HG02870 (cell line): ENCODE results near the gene LDLRAD2.
A peak's percentile ranks its signal among the peaks of the same experiment; 100 is the strongest.
"Not testable (repeated sequence)": the region's sequence is repeated elsewhere in the genome, so short reads cannot be mapped to it uniquely, and the experiment has no call there.

Experiments used
- ATAC-seq: cut with Tn5 transposase; IDR thresholded peaks from one replicate; pipeline ENCODE4 v1.9.1; 2021; ENCODE audit warnings: mild to moderate bottlenecking, moderate library complexity; ENCODE audit not compliant: unreplicated experiment

Gene LDLRAD2

DNA sequence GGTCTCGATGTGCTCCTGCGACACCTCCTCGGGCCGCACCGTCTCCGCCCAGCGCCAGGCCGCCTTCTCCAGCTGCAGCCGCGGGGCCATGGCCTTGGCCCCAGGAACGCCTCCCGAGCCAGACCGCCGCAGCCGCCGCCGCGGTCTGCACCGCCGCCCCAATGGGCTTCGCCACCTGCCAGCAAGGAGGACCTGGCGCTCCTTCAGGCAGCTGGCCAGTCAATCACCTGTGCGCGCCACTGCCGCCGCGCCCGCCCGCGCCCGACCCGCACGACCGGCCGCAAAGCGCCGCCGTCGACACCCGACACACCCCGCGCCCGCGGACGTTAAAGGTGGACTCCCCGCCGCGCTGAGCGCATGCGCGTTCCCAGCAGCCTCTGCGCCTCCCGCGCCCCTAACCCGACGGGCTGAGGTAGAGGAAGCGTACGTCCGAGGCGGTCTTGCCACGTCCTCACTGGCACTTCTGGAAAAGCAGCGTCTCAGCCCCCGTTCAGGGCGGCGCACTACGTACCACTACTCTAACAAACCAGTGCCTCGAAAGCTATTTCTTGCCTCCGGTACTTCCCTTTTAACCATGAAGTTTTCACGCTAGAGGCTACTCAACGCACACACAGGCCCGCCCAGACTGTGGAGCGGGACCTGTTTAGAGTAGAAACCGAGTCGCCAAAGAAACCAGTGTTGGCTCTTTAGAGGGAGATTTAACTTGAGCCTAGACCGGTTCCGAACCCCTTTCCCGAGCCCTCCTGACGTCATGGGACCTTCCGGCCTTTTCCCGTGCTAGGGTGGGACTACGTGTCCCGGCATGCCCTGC, 29.0 kb upstream of the LDLRAD2 start, which contains the start of gene USP48:
Gene USP48 (minus strand): TSS at position 282 of the 811 bp plus-strand sequence. CDS start 192 bp downstream, at position 90.
- peak; percentile 50 for ATAC-seq

DNA sequence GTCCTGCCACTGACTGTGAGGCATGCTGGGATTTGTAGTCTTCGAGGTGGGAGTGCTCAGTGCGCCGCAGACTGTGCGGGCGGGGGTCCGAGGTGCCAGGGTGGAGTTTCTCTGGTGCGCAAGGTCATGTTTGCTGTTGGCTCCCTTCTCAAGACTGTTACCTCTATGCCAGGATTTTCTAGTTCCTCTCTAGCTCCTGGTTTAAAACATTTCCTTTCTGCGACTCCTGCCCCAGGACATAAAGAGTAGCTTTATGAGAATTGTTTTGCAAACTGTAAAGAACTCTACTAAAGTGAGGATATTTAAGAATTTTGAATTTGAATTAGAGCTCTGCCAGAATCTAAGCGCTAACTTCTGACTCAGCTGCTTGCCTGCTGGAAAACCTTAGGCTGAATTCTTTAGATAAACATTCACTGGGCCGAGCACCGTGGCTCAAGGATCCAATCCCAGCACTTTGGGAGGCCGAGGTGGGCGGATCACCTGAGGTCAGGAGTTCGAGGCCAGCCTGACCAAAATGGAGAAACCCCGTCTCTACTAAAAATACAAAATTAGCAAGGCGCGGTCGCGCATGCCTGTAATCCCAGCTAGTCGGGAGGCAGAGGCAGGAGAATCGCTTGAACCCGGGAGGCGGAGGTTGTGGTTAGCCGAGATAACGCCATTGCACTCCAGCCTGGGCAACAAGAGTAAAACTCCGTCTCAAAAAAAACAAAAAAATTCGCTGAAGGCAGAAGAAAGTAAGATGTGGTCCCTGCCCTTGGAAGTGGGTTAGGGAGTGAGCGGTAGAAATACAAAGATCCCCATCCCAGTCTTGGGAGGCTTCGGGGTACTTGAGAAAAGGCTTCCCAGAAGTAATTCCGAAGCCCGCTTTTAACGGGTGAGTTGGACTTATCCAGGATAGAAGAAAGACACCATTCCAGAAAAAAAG, 28.1 kb upstream of the LDLRAD2 start:
- ATAC-seq, result no peak

DNA sequence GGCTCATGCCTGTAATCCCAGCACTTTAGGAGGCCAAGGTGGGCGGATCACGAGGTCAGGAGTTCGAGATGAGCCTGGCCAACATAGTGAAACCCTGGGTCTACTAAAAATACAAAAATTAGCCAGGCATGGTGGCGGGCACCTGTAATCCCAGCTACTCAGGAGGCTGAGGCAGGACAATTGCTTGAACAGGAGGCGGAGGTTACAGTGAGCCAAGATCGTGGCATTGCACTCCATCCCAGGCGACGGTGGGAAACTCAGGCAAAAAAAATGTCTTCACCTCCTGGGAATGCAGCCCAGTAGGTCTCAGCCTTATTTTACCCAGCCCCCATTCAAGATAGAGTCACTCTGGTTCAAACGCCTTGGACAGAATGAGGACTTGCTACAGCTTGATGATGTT, 26.3 kb upstream of the LDLRAD2 start:
- not testable (repeated sequence) for ATAC-seq

- ATAC-seq, result no peak
Observed at GRCh38 chr1:21786640-21787039, 25.4 kb upstream of the LDLRAD2 start.

DNA sequence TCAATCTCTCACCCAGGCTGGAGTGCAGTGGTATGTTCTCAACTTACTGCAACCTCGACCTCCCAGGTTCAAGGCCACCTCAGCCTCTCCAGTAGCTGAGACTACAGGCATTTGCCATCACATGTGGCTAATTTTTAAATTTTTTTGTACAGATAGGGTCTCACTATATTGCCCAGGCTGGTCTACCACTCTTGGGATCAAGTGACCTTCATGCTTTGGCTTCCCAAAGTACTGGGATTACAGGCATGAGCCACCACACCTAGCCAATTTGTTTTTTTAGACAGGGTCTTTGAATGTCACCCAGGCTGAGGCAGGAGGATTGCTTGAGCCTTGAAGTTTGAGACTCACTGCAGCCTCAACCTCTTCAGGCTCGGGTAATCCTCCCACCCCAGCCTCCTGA, 19.0 kb upstream of the LDLRAD2 start:
- ATAC-seq, result no peak

DNA sequence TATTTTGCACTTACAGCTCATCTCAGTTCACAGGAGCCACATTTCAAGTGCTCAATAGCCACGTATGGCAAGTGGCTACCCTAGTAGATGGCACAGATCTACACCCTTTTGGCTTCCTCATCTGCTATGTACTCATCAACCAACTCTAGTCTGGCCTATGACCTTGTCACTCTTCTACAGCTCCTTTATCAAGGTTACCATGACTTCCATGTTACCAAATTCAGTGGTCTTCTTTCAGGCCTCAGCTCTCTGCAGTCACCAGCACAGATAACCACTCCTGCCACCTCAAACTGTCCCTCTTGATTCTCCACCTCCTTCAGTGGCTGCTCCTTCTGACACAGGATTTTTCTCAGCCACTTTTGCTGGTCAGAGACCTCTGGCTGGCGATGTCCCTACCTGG, 17.4 kb upstream of the LDLRAD2 start:
- ATAC-seq, result no peak

DNA sequence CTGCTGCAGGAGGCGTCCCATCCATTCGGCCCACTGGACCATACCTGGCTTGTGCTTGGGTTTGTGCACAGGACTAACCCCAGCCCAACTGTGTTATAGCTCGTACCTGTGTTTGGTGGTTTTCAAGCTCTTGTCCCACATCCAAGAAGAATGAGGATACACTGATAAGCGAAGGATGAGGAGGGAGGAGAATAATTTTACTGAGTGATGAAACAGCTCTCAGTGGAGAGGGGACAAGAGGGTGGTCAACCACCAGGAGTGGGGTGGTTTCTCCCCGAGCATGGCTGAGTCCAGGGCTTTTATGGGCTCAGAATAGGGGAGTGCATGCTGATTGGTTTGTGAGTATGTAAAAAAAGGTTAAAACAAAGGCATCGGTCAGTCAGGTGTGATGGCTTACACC, 17.0 kb upstream of the LDLRAD2 start:
- ATAC-seq, result no peak

GRCh38 chr1:21799730-21800129, 12.3 kb upstream of the LDLRAD2 start:
- ATAC-seq, result no peak

DNA sequence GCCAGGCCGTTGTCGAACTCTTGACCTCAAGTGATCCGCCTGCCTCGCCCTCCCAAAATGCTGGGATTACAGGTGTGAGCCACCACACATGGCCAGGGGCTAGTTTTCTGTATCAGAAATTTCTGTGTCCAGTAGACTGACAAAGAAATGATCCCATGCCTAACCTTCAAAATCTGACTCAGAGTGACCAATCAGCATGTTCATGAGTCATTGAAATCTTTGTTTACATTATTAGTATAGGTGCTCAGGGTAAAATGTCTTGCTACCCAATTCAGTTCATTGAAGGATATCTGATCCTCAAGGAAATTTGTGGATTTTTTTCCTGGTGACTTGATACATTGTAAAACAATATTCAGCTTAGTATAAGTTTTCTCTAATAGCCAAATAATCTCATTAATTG, 11.0 kb upstream of the LDLRAD2 start:
- no peak for ATAC-seq

DNA sequence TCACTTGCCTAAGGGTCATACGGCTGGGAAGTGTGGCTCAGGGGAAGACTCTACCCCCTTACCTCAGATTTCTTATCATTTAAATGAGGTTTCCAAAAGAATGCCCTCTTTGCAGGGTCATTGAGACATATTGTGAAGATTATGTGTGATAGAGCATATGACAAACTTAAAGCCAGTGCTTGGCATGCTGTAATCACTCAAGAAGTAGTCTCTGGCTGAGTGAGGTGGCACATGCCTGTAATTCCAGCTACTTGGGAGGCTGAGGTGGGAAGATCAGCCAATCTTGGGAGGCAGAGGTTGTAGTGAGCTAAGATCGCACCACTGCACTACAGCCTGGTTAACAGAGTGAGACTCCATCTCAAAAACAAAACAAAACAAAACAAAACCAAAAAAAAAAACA, 7.5 kb upstream of the LDLRAD2 start:
- no peak for ATAC-seq

DNA sequence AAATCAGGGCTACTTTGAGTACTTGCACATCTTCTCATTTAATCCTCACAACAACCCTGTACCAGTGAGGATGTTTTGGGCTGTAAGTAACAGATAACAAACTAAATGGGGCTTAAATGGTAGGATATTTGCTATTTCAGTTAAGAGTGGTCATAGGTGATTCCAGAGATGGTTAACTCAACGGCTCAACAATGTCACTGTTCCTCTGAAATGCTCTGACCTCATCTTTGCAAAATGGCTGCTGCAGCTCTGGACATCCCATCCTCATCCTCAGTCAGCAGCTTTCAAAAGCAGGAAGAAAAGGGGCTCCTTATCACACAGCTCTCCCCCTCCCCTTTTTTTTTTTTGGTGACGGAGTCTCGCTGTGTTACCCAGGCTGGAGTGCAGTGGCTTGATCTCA, 1.5 kb downstream of the LDLRAD2 start:
- no peak for ATAC-seq

GRCh38 chr1:21814241-21814918, 2.3 kb downstream of the LDLRAD2 start:
- ATAC-seq, result no peak

GRCh38 chr1:21814981-21815582, 3.0 kb downstream of the LDLRAD2 start:
- ATAC-seq, result no peak

DNA sequence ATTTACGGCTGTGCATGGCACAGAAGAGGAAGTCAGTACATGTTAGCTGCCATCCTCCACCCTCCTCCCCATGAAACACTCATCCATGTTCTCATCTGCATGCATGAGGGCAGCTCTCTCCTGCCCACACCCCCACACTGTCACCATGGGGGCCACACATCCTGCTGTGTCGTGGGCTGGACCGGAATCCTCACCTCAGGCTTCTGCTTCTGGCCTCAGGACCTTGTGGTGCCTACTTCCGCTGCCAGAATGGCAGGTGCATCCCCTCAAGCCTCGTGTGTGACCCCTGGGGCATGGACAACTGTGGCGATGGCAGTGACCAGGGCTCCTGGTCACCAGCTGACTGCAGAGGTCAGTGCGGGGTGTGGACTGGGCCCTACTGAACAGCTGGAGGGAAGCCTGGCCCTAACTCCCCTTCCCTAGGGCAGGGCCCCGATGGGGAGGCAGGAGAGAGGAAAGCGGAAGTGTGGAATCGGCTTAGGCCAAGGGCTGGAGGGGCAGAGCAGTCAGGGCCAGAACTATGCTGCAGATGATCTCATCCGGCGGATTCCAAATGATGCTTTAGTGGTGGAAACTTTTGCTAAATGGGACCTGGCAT, 3.8 kb downstream of the LDLRAD2 start:
- ATAC-seq, result no peak

DNA sequence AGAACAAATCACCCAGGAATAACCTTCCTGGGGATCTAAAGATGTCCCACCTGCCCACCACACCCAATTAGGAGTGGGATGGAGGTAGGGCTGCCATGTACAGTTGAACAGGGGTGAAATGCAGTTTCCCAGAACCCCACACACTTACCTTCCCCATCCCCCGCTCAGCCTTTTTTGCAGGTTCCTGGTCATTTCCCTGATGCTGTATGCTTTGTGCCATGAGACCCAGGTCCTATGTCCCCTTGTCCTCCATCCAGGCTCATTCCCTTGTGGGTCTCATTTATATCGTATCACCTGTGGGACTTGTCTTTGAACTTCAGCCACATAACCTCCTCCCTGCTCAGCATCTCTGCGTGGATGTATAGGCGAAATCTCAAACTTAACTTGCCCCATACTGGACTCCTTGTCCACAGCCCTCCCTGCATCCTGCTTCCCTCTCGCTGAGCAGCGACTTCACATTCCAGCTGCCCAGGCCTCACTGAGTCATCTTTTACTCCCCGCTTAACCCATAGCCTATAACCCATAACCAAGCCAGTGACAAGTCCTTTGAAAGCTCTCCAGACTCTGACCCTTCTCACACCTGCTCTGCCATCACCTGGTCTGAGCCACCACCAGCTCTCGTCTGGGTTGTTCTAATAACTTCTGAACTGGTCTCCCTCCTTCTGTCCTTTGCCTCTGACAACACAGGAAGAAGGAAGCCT, 4.7 kb downstream of the LDLRAD2 start:
- no peak for ATAC-seq

DNA sequence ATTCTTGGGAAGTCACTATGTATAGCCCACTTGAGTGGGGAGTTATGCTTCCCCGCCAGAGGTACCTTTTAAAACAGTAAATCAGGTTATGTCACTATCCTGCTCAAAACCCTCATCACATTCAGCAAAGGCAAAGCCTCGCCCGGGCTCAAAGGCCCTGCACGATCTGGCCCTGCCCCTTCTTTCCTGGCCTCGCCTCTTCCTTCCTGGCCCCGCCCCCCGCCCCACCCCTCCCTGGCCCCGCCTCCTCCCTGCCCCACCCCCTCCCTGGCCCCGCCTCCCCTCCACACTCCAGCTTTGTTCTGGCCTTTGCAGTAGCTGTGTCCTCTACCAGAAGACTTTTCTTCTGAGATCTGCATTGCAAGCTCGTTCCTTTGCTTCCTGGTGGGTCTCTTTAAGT, 6.6 kb downstream of the LDLRAD2 start:
- no peak for ATAC-seq

DNA sequence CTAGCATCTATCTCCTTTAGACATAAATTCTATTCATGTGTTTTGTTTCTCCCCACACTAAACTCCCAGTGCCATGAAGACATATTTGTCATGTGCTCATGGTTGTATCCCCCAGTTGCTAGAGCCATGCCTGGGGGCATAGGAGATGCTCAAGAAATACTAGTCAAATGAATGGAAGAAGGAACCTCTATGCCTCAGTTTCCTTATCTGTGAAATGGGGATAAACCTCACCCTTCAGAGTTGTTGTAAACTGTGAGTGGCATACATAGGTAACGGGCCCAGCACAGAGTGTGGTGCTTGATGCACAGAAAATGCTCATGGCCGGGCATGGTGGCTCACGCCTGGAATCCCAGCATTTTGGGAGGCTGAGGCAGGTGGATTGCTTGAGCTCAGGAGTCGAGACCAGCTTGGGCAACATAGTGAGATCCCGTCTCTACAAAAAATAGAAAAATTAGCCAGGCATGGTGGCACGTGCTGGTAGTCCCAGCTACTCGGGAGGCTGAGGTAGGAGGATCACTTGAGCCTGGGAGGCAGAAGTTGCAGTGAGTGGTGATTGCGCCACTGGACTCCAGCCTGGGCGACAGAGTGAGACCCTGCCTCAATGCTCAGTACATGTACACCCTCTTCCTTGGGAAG, 8.7 kb downstream of the LDLRAD2 start:
- ATAC-seq, result no peak

- ATAC-seq, result no peak
Observed at GRCh38 chr1:21821385-21822019, 9.4 kb downstream of the LDLRAD2 start.

DNA sequence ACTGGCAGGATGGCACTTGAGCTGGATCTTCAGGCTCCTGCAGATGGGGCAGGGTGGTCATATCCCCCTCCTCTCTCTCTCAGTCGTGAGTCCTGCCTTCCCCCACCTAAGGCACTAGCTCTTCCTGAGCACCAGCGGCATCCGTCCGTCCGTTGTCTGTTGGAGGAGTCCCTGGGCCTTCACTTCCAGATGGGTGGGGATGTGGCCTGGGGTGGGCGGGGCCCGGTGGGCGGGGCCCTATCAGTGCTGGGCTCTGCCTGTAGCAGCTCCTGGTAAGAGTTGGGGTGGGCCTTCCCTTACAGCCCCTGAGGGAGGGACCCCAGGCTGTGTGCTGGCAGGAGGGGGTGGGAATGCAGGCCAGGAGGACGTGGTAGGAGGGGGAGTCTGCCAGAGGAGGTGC, 10.3 kb downstream of the LDLRAD2 start:
- ATAC-seq, result no peak
